ENCODE results near the gene VPS26A. TPM values are rescaled to one million over a fixed set of nuclear protein-coding genes. Genes with fewer than 3 reads are reported as not detected.

VPS26A gene
- total RNA-seq, 2 donors from 2014 or later, result 61.4 to 62.7 TPM

- intact Hi-C loops (cut with DNase I), result loop anchor here (5.0 kb wide), 1 partner anchor 83 kb away; no protein-coding TSS in a partner anchor
- H3K9me3 ChIP-seq, result no peaks in the 10 kb centered on the region
- peak overlapping the region; percentile 81 for H3K27ac ChIP-seq
- DNase-seq, result peak; percentile 37
- peak overlapping the region; percentile 31 to 43 for H3K9ac ChIP-seq (ENCODE audit: low read depth in 2 of 2, low read length in 2 of 2)
- H3K4me1 ChIP-seq, result no peaks in the 10 kb centered on the region
- H3K36me3 ChIP-seq, result no peaks in the 10 kb centered on the region
- H3K4me3 ChIP-seq, result peak overlapping the region; percentile 34
- no peaks in the 10 kb centered on the region for H3K27me3 ChIP-seq
- TF ChIP-seq CTCF (IDR thresholded peaks at IDR 0.05), result no peak
Observed at GRCh38 chr10:69089638-69090599, 34.1 kb upstream of the VPS26A start.

GRCh38 chr10:69090685-69091084 lies 33.3 kb upstream of the VPS26A start:
- DNase-seq, result no peak
- Histone ChIP-seq H3K4me1 (no peaks in the 10 kb centered on the region), H3K9ac (ENCODE audit: low read depth in 2 of 2, low read length in 2 of 2) (peak overlapping the region in 1 of 2 donors; percentile 43), H3K36me3 (no peaks in the 10 kb centered on the region), H3K27ac (peak overlapping the region; percentile 81), H3K4me3 (no peak overlapping the region), H3K27me3 (no peaks in the 10 kb centered on the region), H3K9me3 (no peaks in the 10 kb centered on the region)
- no peak for TF ChIP-seq CTCF (IDR thresholded peaks at IDR 0.05)
- intact Hi-C loops (cut with DNase I), result loop anchor here (5.0 kb wide), 1 partner anchor 83 kb away; no protein-coding TSS in a partner anchor

GRCh38 chr10:69091143-69091651 lies 32.8 kb upstream of the VPS26A start:
- TF ChIP-seq CTCF (IDR thresholded peaks at IDR 0.05), result no peak
- Histone ChIP-seq H3K4me3 (no peak overlapping the region), H3K4me1 (no peaks in the 10 kb centered on the region), H3K9ac (ENCODE audit: low read depth in 2 of 2, low read length in 2 of 2) (peak overlapping the region in 1 of 2 donors; percentile 43), H3K27ac (peak overlapping the region; percentile 81), H3K27me3 (no peaks in the 10 kb centered on the region), H3K9me3 (no peaks in the 10 kb centered on the region), H3K36me3 (no peaks in the 10 kb centered on the region)
- intact Hi-C loops (cut with DNase I), result loop anchor here (5.0 kb wide), 1 partner anchor 84 kb away; no protein-coding TSS in a partner anchor
- no peak for DNase-seq

GRCh38 chr10:69092959-69093850 lies 30.8 kb upstream of the VPS26A start:
- H3K4me3 ChIP-seq, result no peak overlapping the region
- intact Hi-C loops (cut with DNase I), result loop anchor here (5.0 kb wide), 1 partner anchor 86 kb away; no protein-coding TSS in a partner anchor
- H3K27me3 ChIP-seq, result no peaks in the 10 kb centered on the region
- H3K9me3 ChIP-seq, result no peaks in the 10 kb centered on the region
- H3K36me3 ChIP-seq, result no peaks in the 10 kb centered on the region
- TF ChIP-seq CTCF (IDR thresholded peaks at IDR 0.05), result peak; percentile 68
- no peak overlapping the region for H3K9ac ChIP-seq (ENCODE audit: low read depth in 2 of 2, low read length in 2 of 2)
- H3K27ac ChIP-seq, result no peak overlapping the region
- H3K4me1 ChIP-seq, result no peaks in the 10 kb centered on the region
- peak; percentile 88 for DNase-seq

- H3K36me3 ChIP-seq, result no peaks in the 10 kb centered on the region
- no peak overlapping the region for H3K27ac ChIP-seq
- no peaks in the 10 kb centered on the region for H3K9me3 ChIP-seq
- no peak overlapping the region for H3K9ac ChIP-seq (ENCODE audit: low read depth in 2 of 2, low read length in 2 of 2)
- no peaks in the 10 kb centered on the region for H3K27me3 ChIP-seq
- DNase-seq, result no peak
- no peak overlapping the region for H3K4me3 ChIP-seq
- intact Hi-C loops (cut with DNase I), result loop anchor here (5.0 kb wide), 1 partner anchor 87 kb away; no protein-coding TSS in a partner anchor
- no peak for TF ChIP-seq CTCF (IDR thresholded peaks at IDR 0.05)
- no peaks in the 10 kb centered on the region for H3K4me1 ChIP-seq
Observed at GRCh38 chr10:69093933-69094332, 30.0 kb upstream of the VPS26A start.
